LHCN-M2 (cell line): ENCODE data around the gene LRRC4C. TPM values are rescaled to one million over a fixed set of nuclear protein-coding genes. Genes with fewer than 3 reads are reported as not detected.

Source experiments
- DNase-seq: peaks from one replicate; pipeline ENCODE4 v3.0.0-alpha.2; 2012; ENCODE audit warnings: low read depth
- total RNA-seq: library from RNA; depleted of rRNA; stranded (reverse); fragments of >200 nt; gene quantifications from 2 replicates; pipeline ENCODE4 v1.2.3, GENCODE V29; 2014

The LRRC4C gene
- total RNA-seq, 1 experiment from 2014 or later = not detected

DNA sequence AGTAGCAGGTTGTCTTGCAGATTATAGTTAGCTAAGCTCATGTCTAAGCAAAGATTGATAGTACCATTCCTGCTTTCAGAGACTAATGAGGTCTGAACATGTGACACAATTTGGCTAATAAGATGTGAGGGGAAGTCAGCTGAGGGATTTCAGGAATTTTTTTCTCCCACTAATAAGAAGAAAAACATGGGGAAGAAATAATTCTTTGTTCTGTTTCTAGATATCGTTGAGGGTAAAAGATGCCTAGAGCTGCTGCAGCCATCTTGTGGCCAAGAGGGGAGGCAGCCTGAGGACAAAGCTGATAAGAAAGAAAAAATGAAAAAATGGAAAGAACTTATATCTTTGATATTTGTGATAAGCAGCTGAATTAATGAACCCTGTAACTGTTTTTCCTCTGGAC is 1334.4 kb downstream of the LRRC4C start:
- DNase-seq = no peak

DNA sequence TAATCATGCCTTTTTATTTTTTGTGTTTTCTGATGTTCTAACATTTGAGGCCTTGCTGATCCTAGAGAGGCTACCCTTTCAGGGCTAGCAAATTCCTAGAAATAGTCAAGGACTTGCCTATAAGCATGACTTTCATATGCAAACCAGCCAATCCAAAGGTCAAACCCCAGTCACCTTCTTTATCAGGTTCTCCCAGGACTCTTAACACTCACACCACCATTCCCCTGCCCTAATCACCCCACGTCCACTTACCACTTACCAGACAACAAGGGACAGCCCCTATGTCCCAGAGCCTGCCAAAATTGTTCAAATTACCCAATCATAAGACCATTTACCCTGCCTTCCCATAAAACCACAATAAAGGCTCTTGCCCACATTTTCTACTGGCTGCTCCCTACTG is 1339.8 kb downstream of the LRRC4C start:
- no peak for DNase-seq

DNA sequence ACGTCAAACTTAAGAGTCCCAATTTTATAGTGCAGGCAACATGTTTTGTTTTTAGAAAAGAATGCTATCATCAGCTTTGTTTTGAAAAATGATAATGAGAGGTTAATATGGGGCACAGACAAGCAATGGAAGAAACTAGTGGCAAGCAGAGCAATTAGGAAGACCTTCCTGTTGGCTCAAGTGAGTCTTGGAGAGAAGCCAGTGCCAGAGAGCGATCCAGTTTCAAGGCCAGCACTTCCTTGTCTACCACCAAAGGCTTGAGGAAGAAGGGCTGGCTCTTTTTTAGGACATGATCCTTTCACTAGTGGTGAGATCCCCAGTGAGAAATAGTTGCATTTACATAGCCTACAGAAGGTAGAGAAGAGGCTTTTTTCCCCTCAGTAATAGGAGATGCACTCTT is 1340.7 kb downstream of the LRRC4C start:
- DNase-seq = no peak

DNA sequence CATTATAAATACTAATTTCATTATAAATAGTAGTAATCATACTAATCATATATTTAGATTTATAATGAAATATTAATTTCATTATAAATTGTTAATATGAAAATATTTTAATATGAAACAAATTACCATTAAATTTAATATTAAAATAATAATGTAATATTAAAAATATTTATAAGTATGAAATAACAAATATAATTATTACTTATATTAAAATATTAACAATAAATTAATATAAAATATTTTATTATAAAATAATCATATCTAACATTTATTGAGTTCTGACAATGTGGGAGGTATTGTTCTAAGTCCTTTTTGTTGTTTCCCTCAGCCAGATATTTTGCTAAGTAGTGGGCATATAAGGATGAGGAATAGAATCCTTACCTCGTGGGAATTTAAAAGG is 1341.4 kb downstream of the LRRC4C start:
- no peak for DNase-seq

DNA sequence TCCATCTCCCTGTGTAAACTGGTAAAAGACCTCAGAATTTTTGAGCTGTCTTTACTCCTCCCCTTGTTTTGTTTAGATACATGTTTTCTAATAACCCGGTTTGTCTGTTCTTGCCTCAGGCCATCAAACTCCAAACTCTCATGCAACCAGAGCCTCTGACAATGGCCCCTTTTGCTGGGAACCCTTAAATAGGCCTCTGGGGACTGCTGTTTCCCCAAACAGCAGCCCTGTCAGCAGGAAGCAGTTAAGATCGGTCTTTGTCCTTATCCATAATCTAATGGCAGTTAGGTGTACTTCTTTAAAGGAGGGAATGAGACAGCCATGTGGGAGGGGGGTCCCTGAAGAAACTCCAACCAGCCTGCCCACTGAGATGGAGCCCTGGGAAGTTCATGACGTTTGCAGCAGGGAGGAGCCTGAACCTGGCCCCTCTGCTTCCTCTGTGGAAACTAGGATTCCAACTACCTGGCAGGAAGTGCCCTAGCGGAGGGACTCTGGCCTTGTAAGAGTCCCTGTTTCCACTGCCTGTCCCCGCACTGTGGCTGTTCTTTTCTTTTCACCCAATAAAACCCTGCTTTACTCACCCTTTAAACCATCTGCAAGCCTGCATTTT is 1354.4 kb downstream of the LRRC4C start:
- DNase-seq = no peak

DNA sequence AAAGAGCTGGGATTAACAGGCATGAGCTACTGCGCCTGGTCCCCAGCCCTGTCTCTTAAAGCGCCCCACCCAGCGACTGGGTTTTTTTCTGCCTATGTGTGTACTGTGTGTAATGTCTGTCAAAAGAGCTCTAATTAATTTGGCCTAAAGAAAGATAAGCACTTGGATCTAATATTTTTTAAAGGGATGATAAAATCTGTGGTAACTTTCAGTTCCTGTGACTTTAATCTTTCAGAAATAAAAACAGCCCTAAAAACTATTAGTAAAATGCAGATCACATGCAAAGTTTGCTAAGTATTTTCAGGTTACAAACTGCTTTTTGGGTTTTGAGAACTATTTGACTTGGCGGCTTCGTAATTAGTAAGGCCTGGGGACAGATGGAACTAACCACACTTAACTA is 1358.7 kb downstream of the LRRC4C start:
- DNase-seq = no peak

DNA sequence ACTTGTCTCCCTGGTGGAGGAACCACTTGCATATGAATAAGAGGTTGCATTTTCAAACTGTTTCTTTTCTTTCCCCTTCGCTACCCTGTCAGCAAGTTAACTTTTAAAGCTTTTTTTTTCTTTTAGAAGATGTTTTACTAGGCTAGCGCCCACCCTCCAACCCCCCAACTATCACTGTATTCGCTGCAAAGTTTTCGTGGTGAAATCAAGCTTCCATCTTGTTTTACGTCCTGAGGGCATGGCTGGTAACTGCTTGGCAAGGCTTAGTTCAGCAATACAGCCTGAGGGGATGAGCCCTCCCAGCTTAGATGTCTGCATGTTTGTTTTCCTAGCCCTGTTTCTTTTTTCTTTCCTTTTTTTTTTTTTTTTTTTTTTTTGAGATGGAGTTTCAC is 1359.3 kb downstream of the LRRC4C start:
- DNase-seq = no peak

DNA sequence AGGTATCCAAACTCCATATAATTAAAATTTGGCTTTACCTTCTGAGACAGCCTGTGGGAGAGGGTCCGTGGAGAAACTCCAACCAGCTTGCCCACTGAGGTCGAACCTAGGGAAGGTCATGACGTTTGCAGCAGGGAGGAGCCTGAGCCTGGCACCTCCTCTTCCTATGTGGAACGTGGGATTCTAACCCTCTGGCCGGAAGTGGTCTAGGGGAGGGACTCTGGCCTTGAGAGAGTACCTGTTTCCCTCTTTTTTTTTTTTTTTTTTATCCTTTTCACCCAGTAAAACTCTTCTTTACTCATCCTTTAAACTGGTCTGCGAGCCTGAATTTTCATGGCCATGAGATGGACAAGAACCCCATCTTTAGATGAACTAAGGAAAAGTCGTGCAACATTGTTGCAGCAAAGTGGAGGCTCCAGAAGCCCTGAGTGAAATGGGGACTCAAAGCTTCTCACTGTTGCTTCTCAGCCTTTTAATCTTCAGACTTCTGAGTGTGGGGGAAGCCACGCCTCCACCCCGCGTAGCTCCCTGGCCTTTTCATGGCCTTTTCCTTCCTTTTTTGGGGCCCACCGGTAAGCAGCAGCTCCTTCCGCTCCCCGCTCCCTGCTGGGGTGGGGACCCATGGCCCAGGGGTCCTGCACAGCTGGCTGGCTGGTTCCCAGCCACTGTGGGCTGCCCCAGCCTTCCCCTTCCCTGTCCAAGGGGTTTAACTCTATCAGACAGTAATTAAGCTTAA is 1359.9 kb downstream of the LRRC4C start:
- no peak for DNase-seq

DNA sequence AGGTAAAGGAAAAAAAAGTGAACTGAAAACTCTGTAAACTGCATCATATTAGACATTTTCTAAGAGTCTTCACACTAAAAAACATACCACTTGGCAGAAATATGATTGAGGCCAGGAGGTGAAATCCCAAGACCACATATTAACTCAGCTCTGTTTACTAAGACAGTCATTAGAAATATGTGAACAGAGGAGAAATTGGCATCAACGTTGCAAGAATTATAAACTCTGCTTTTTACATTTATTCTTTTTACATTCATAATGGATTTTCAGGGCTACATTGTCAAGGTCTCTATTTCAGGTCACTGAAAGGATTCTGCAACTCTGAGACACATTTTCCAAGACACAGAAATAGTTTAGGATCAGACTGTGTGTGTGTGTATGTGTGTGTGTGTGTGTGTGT is 1364.0 kb downstream of the LRRC4C start:
- no peak for DNase-seq

DNA sequence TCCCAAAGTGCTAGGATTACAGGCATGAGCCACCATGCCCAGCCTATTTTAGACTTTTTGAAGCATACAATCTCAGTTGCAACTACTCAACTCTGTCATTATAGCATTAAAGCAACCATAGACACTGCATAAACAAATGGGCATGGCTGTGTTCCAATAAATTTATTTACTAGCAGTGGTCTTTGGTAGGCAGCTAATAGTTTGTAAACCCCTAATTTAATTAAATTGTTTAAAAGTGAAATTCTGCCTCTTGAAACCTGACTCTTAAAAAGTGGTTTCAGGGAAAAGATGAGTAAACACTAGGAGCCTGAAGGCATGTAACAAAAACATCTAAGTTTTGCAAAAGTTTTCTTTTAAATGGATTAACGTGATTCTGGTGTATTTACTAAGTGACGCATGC is 1364.5 kb downstream of the LRRC4C start:
- DNase-seq = no peak

DNA sequence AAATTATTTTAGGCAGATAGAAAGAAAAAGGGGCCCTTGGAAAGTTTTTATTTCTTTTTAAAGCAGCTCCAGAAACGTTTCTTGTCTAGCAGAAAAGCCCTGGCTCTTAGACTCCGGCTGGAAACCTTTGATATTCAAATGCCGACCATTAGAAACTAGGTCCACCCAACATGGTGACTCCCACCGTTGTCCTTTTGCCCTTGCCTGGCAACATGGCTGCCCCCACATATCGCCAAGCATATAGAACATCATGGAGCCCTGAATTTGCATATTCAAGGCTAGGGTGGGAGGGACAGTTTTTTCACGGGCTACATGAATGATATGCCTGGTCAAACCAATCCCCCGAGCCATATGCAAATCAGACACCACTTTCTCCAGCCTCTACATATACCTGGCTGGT is 1379.0 kb downstream of the LRRC4C start:
- DNase-seq = no peak
